Duodenal mucosa (tissue), 2 donors: ENCODE measurements around the gene PLA2G10.
"Not testable (repeated sequence)": the region's sequence is repeated elsewhere in the genome, so short reads cannot be mapped to it uniquely, and the experiment has no call there.

Source experiments
- H3K27ac ChIP-seq: one replicate; pipeline ENCODE4 v1.7.0; 2013; ENCODE audit warnings: low read depth, low read length
- H3K27me3 ChIP-seq, 2 donors: one replicate each; pipeline ENCODE4 v1.7.0; 2013; ENCODE audit warnings: low read length in 2 of 2, control low read depth in 1 of 2; ENCODE audit not compliant: insufficient read depth in 2 of 2, control insufficient read depth in 1 of 2
- H3K36me3 ChIP-seq, 2 donors: one replicate each; pipeline ENCODE4 v1.7.0; 2013; ENCODE audit warnings: low read length in 2 of 2, control low read depth in 1 of 2; ENCODE audit not compliant: insufficient read depth in 2 of 2, control insufficient read depth in 1 of 2
- H3K4me1 ChIP-seq, 2 donors: one replicate each; pipeline ENCODE4 v1.7.0; 2013; ENCODE audit warnings: low read length in 2 of 2, control low read depth in 1 of 2; ENCODE audit not compliant: insufficient read depth in 2 of 2, control insufficient read depth in 1 of 2
- H3K4me3 ChIP-seq, 2 donors: one replicate each; pipeline ENCODE4 v1.7.0; 2013; ENCODE audit warnings: low read length in 2 of 2, low read depth in 1 of 2
- H3K9ac ChIP-seq, 2 donors: one replicate each; pipeline ENCODE4 v1.7.0; 2013; ENCODE audit warnings: low read length in 2 of 2, low read depth in 1 of 2
- H3K9me3 ChIP-seq, 2 donors: one replicate each; pipeline ENCODE4 v1.7.0; 2013; ENCODE audit warnings: low read length in 2 of 2, control low read depth in 1 of 2; ENCODE audit not compliant: control insufficient read depth in 1 of 2

Gene PLA2G10

GRCh38 chr16:14694129-14694528 is at the start of gene PLA2G10:
Gene PLA2G10, minus strand, starts transcription at chr16:14694308. Its CDS starts 79 bp downstream, at chr16:14694229.
- H3K4me3 ChIP-seq, H3K27me3 ChIP-seq, H3K9ac ChIP-seq, H3K27ac ChIP-seq, H3K36me3 ChIP-seq, H3K9me3 ChIP-seq, H3K4me1 ChIP-seq: not testable (repeated sequence)

- H3K4me3 ChIP-seq, H3K27ac ChIP-seq, H3K36me3 ChIP-seq, H3K9ac ChIP-seq, H3K4me1 ChIP-seq, H3K27me3 ChIP-seq, H3K9me3 ChIP-seq: not testable (repeated sequence)
Observed at GRCh38 chr16:14742273-14743128, 48.4 kb upstream of the PLA2G10 start, which contains the start of gene NPIPA2. Gene NPIPA2, plus strand, starts transcription at chr16:14742533. Its CDS starts 5,533 bp downstream, at chr16:14748066.

- not testable (repeated sequence) for H3K9ac ChIP-seq, H3K4me1 ChIP-seq, H3K9me3 ChIP-seq, H3K36me3 ChIP-seq, H3K27ac ChIP-seq, H3K27me3 ChIP-seq, H3K4me3 ChIP-seq
Observed at GRCh38 chr16:14741794-14742193, 47.7 kb upstream of the PLA2G10 start.

- not testable (repeated sequence) for H3K27me3 ChIP-seq, H3K9me3 ChIP-seq, H3K4me1 ChIP-seq, H3K4me3 ChIP-seq, H3K9ac ChIP-seq, H3K27ac ChIP-seq, H3K36me3 ChIP-seq
Observed at GRCh38 chr16:14740832-14741385, 46.8 kb upstream of the PLA2G10 start.

GRCh38 chr16:14733233-14733632 is 39.1 kb upstream of the PLA2G10 start:
- H3K27ac ChIP-seq, H3K9me3 ChIP-seq, H3K27me3 ChIP-seq, H3K4me1 ChIP-seq, H3K9ac ChIP-seq, H3K4me3 ChIP-seq, H3K36me3 ChIP-seq: not testable (repeated sequence)

- H3K9ac ChIP-seq, H3K27ac ChIP-seq, H3K36me3 ChIP-seq, H3K9me3 ChIP-seq, H3K4me3 ChIP-seq, H3K4me1 ChIP-seq, H3K27me3 ChIP-seq: not testable (repeated sequence)
Observed at GRCh38 chr16:14703156-14704011, 9.3 kb upstream of the PLA2G10 start, which contains the start of gene NPIPA3. Gene NPIPA3, plus strand, starts transcription at chr16:14703411. Its CDS starts 5,533 bp downstream, at chr16:14708944.

GRCh38 chr16:14702672-14703071 is 8.6 kb upstream of the PLA2G10 start:
- H3K4me3 ChIP-seq, H3K4me1 ChIP-seq, H3K9me3 ChIP-seq, H3K27ac ChIP-seq, H3K9ac ChIP-seq, H3K36me3 ChIP-seq, H3K27me3 ChIP-seq: not testable (repeated sequence)

GRCh38 chr16:14701859-14702258 is 7.8 kb upstream of the PLA2G10 start:
- not testable (repeated sequence) for H3K9ac ChIP-seq, H3K27me3 ChIP-seq, H3K27ac ChIP-seq, H3K4me3 ChIP-seq, H3K36me3 ChIP-seq, H3K4me1 ChIP-seq, H3K9me3 ChIP-seq

GRCh38 chr16:14685870-14686793 is 8.0 kb downstream of the PLA2G10 start:
- H3K27ac ChIP-seq, H3K4me1 ChIP-seq, H3K9ac ChIP-seq, H3K36me3 ChIP-seq, H3K27me3 ChIP-seq, H3K4me3 ChIP-seq, H3K9me3 ChIP-seq: not testable (repeated sequence)
